GM23338 (cell line): ENCODE measurements around the gene FGF19. TPM values are rescaled to one million over a fixed set of nuclear protein-coding genes. Genes with fewer than 3 reads are reported as not detected.

Experiments
- ATAC-seq: fragments of 200-7000 bp; cut with Tn5 transposase; 3 replicates; pipeline ENCODE4 v1.9.1; 2020
- DNase-seq: peaks from one replicate; pipeline ENCODE4 v3.0.0-alpha.2; 2015; ENCODE audit warnings: low spot score
- H2AFZ ChIP-seq: fragments of 200-600 bp; sonication (generic); 2 replicates; pipeline ENCODE4 v1.8.0; 2016; ENCODE audit warnings: antibody characterized with exemption, mild to moderate bottlenecking, moderate library complexity
- H3F3A ChIP-seq: fragments of 200-600 bp; sonication (generic); replicated peaks from 2 replicates; pipeline ENCODE4 v1.8.0; 2017; ENCODE audit warnings: antibody characterized with exemption, mixed run types, low read depth
- H3K27ac ChIP-seq: fragments of 200-600 bp; sonication (generic); 2 replicates; pipeline ENCODE4 v1.6.1; 2016; ENCODE audit warnings: low read depth
- H3K27me3 ChIP-seq: fragments of 200-600 bp; sonication (generic); 2 replicates; pipeline ENCODE4 v1.8.0; 2016; ENCODE audit warnings: mild to moderate bottlenecking, mixed run types, moderate library complexity; ENCODE audit not compliant: insufficient read depth
- H3K36me3 ChIP-seq: fragments of 200-600 bp; sonication (generic); 2 replicates; pipeline ENCODE4 v1.8.0; 2016; ENCODE audit warnings: mild to moderate bottlenecking; ENCODE audit not compliant: insufficient read depth
- H3K4me1 ChIP-seq: fragments of 200-600 bp; sonication (generic); 2 replicates; pipeline ENCODE4 v1.8.0; 2016; ENCODE audit warnings: mild to moderate bottlenecking, moderate library complexity; ENCODE audit not compliant: insufficient read depth
- H3K4me2 ChIP-seq: fragments of 200-600 bp; sonication (generic); 2 replicates; pipeline ENCODE4 v1.7.1; 2017; ENCODE audit warnings: mixed run types
- H3K4me3 ChIP-seq: fragments of 200-600 bp; sonication (generic); 2 replicates; pipeline ENCODE4 v1.6.1; 2016; ENCODE audit warnings: mixed run types
- H3K79me2 ChIP-seq: fragments of 200-600 bp; sonication (generic); replicated peaks from 2 replicates; pipeline ENCODE4 v1.8.0; 2017; ENCODE audit warnings: mild to moderate bottlenecking; ENCODE audit not compliant: insufficient read depth
- H3K9me2 ChIP-seq: fragments of 200-600 bp; sonication (generic); 2 replicates; pipeline ENCODE4 v1.8.0; 2017; ENCODE audit not compliant: insufficient read depth
- H4K20me1 ChIP-seq: fragments of 200-600 bp; sonication (generic); replicated peaks from 2 replicates; pipeline ENCODE4 v1.8.0; 2017; ENCODE audit warnings: mild to moderate bottlenecking; ENCODE audit not compliant: insufficient read depth
- H3K27ac Mint-ChIP-seq: 2 replicates; pipeline ENCODE4 v1.8.0; 2020; ENCODE audit warnings: inconsistent platforms, mild to moderate bottlenecking, moderate library complexity, mixed read lengths
- H3K27me3 Mint-ChIP-seq: 3 replicates; pipeline ENCODE4 v1.8.0; 2022; ENCODE audit warnings: low read depth, mild to moderate bottlenecking, moderate library complexity, mixed read lengths, inconsistent platforms; ENCODE audit not compliant: insufficient read depth, poor library complexity
- H3K36me3 Mint-ChIP-seq: 3 replicates; pipeline ENCODE4 v1.8.0; 2021; ENCODE audit warnings: low read depth, mild to moderate bottlenecking, inconsistent platforms, moderate library complexity, mixed read lengths
- H3K4me1 Mint-ChIP-seq: 3 replicates; pipeline ENCODE4 v1.8.0; 2020; ENCODE audit warnings: mild to moderate bottlenecking, inconsistent platforms, mixed read lengths
- H3K4me3 Mint-ChIP-seq: 3 replicates; pipeline ENCODE4 v1.8.0; 2021; ENCODE audit warnings: moderate library complexity, mild to moderate bottlenecking, inconsistent platforms, mixed read lengths
- H3K9me3 Mint-ChIP-seq: 3 replicates; pipeline ENCODE4 v1.8.0; 2020; ENCODE audit warnings: moderate library complexity, mild to moderate bottlenecking, inconsistent platforms, mixed read lengths
- EZH2 ChIP-seq: fragments of 200-600 bp; sonication (generic); IDR thresholded peaks from one replicate; pipeline ENCODE4 v1.8.0; 2017; ENCODE audit warnings: antibody characterized with exemption, mild to moderate bottlenecking, low read depth; ENCODE audit not compliant: unreplicated experiment
- JUNB ChIP-seq: IDR thresholded peaks from one replicate; pipeline ENCODE4 v1.6.1; 2016; ENCODE audit warnings: antibody characterized with exemption; ENCODE audit not compliant: unreplicated experiment
- NANOG ChIP-seq: IDR thresholded peaks from 2 replicates; pipeline ENCODE4 v1.6.1; 2016; ENCODE audit warnings: antibody characterized with exemption, borderline replicate concordance
- ZNF331 ChIP-seq: fragments of 250-450 bp; sonication (Bioruptor Pico); IDR thresholded peaks from 2 replicates; pipeline ENCODE4 v1.5.0; 2020; ENCODE audit warnings: low read depth, mild to moderate bottlenecking, moderate library complexity
- polyA plus RNA-seq: library from polyadenylated mRNA; unstranded; fragments of >200 nt; fragmentation: Nextera tagmentation; extraction: Ambion mirVana; gene quantifications from 2 replicates; pipeline ENCODE4 v1.2.1, GENCODE V29; 2016
- total RNA-seq: library from RNA; depleted of rRNA; stranded (reverse); fragments of >200 nt; shearing (Covaris generic); gene quantifications from 2 replicates; pipeline ENCODE4 v1.2.3, GENCODE V29; 2014
- TF ChIP-seq, protein P1 (sequence below): IDR thresholded peaks from 2 replicates; pipeline ENCODE4 v1.6.1; 2016; ENCODE audit warnings: antibody characterized with exemption
- TF ChIP-seq, protein P2 (sequence below): fragments of 250-450 bp; sonication (Bioruptor Pico); IDR thresholded peaks from 2 replicates; pipeline ENCODE4 v1.5.0; 2020; ENCODE audit warnings: mild to moderate bottlenecking, moderate library complexity
- TF ChIP-seq, protein P3 (sequence below), 2 experiments: fragments of 200-600 bp in 1 of 2; sonication (generic) in 1 of 2; conservative IDR thresholded peaks; 2 replicates each; pipeline versions ENCODE4 v1.5.1 to v1.6.1; 2016 to 2017; ENCODE audit warnings: antibody characterized with exemption in 2 of 2, low read depth in 2 of 2, mild to moderate bottlenecking in 2 of 2, moderate library complexity in 1 of 2

FGF19 gene
- total and polyA plus RNA-seq, 2 experiments from 2014 or later, result 21.7 to 36.1 TPM

DNA sequence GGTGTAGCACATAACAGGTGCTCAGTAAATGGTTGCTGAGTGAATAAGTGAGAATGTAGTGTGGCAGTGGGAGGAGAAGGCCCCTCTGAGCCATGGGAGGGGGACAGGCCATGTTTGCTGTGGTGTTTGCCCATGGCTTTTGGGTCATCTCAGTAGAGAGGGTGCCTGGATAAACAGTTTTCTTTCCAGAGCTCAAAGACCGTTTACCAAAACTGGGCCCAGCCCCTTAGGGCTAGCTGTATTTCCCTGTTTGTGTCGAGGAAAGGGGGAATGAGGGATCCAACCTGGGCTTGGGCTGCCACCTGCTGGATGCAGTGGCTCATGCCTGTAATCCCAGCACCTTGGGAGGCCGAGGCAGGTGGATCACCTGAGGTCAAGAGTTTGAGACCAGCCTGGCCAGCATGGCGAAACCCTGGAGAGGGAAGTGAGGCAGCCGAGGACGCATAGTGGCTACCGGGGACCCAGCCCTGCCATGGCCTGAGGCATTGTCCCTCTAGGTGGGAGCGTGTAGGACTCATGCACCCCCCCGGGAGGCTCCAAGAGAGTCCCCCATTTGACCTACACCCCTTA lies 20.0 kb downstream of the FGF19 start:
- Mint-ChIP-seq H3K36me3 (no peaks in the 10 kb centered on the region), H3K9me3 (no peaks in the 10 kb centered on the region; the same call in 2 of the 3 replicates), H3K4me3 (no peak overlapping the region; the same call in 2 of the 3 replicates)

GRCh38 chr11:69682681-69683326 lies 21.0 kb downstream of the FGF19 start:
- DNase-seq, result no peak
- H3K79me2 ChIP-seq, result no peaks in the 10 kb centered on the region
- TF ChIP-seq NANOG (no peak), EZH2 (no peak), ZNF331 (CRISPR knock-in tag) (no peak)
- TF ChIP-seq, protein P1, sequence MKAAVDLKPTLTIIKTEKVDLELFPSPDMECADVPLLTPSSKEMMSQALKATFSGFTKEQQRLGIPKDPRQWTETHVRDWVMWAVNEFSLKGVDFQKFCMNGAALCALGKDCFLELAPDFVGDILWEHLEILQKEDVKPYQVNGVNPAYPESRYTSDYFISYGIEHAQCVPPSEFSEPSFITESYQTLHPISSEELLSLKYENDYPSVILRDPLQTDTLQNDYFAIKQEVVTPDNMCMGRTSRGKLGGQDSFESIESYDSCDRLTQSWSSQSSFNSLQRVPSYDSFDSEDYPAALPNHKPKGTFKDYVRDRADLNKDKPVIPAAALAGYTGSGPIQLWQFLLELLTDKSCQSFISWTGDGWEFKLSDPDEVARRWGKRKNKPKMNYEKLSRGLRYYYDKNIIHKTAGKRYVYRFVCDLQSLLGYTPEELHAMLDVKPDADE, result no peak
- TF ChIP-seq, protein P2, sequence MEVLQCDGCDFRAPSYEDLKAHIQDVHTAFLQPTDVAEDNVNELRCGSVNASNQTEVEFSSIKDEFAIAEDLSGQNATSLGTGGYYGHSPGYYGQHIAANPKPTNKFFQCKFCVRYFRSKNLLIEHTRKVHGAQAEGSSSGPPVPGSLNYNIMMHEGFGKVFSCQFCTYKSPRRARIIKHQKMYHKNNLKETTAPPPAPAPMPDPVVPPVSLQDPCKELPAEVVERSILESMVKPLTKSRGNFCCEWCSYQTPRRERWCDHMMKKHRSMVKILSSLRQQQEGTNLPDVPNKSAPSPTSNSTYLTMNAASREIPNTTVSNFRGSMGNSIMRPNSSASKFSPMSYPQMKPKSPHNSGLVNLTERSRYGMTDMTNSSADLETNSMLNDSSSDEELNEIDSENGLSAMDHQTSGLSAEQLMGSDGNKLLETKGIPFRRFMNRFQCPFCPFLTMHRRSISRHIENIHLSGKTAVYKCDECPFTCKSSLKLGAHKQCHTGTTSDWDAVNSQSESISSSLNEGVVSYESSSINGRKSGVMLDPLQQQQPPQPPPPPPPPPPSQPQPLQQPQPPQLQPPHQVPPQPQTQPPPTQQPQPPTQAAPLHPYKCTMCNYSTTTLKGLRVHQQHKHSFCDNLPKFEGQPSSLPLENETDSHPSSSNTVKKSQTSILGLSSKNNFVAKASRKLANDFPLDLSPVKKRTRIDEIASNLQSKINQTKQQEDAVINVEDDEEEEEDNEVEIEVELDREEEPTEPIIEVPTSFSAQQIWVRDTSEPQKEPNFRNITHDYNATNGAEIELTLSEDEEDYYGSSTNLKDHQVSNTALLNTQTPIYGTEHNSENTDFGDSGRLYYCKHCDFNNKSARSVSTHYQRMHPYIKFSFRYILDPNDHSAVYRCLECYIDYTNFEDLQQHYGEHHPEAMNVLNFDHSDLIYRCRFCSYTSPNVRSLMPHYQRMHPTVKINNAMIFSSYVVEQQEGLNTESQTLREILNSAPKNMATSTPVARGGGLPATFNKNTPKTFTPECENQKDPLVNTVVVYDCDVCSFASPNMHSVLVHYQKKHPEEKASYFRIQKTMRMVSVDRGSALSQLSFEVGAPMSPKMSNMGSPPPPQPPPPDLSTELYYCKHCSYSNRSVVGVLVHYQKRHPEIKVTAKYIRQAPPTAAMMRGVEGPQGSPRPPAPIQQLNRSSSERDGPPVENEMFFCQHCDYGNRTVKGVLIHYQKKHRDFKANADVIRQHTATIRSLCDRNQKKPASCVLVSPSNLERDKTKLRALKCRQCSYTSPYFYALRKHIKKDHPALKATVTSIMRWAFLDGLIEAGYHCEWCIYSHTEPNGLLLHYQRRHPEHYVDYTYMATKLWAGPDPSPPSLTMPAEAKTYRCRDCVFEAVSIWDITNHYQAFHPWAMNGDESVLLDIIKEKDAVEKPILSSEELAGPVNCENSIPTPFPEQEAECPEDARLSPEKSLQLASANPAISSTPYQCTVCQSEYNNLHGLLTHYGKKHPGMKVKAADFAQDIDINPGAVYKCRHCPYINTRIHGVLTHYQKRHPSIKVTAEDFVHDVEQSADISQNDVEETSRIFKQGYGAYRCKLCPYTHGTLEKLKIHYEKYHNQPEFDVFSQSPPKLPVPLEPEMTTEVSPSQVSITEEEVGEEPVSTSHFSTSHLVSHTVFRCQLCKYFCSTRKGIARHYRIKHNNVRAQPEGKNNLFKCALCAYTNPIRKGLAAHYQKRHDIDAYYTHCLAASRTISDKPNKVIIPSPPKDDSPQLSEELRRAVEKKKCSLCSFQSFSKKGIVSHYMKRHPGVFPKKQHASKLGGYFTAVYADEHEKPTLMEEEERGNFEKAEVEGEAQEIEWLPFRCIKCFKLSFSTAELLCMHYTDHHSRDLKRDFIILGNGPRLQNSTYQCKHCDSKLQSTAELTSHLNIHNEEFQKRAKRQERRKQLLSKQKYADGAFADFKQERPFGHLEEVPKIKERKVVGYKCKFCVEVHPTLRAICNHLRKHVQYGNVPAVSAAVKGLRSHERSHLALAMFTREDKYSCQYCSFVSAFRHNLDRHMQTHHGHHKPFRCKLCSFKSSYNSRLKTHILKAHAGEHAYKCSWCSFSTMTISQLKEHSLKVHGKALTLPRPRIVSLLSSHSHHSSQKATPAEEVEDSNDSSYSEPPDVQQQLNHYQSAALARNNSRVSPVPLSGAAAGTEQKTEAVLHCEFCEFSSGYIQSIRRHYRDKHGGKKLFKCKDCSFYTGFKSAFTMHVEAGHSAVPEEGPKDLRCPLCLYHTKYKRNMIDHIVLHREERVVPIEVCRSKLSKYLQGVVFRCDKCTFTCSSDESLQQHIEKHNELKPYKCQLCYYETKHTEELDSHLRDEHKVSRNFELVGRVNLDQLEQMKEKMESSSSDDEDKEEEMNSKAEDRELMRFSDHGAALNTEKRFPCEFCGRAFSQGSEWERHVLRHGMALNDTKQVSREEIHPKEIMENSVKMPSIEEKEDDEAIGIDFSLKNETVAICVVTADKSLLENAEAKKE (CRISPR knock-in tag), result no peak
- TF ChIP-seq, protein P3, sequence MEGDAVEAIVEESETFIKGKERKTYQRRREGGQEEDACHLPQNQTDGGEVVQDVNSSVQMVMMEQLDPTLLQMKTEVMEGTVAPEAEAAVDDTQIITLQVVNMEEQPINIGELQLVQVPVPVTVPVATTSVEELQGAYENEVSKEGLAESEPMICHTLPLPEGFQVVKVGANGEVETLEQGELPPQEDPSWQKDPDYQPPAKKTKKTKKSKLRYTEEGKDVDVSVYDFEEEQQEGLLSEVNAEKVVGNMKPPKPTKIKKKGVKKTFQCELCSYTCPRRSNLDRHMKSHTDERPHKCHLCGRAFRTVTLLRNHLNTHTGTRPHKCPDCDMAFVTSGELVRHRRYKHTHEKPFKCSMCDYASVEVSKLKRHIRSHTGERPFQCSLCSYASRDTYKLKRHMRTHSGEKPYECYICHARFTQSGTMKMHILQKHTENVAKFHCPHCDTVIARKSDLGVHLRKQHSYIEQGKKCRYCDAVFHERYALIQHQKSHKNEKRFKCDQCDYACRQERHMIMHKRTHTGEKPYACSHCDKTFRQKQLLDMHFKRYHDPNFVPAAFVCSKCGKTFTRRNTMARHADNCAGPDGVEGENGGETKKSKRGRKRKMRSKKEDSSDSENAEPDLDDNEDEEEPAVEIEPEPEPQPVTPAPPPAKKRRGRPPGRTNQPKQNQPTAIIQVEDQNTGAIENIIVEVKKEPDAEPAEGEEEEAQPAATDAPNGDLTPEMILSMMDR (conservative IDR thresholded peaks at IDR 0.05; ENCODE audit: low read depth in 2 of 2), result no peak

More for the DNA sequence above, 20.0 kb downstream of the FGF19 start:
- TF ChIP-seq, protein P3 (conservative IDR thresholded peaks at IDR 0.05; ENCODE audit: low read depth in 2 of 2), result peak; percentile 75 to 91
- no peak for TF ChIP-seq JUNB
- H3K27ac Mint-ChIP-seq, result no peak overlapping the region
- H3K4me3 ChIP-seq, result no peak overlapping the region
- H3F3A ChIP-seq, result no peaks in the 10 kb centered on the region
- H3K9me2 ChIP-seq, result no peaks in the 10 kb centered on the region
- H3K27me3 ChIP-seq, result peaks cover 7% of the 10 kb centered on the region; the same call in 1 of the 2 replicates
- H2AFZ ChIP-seq, result no peak overlapping the region
- no peak overlapping the region for H3K27ac ChIP-seq
- peaks cover 5% of the 10 kb centered on the region; the same call in 2 of the 3 replicates for H3K4me1 Mint-ChIP-seq
- H3K4me1 ChIP-seq, result 0 out of 2 replicates have a peak, but pooled peaks cover 3% of the 10 kb centered on the region
- no peaks in the 10 kb centered on the region for H4K20me1 ChIP-seq
- no peaks in the 10 kb centered on the region for H3K36me3 ChIP-seq
- no peaks in the 10 kb centered on the region for H3K79me2 ChIP-seq
- DNase-seq (peak; percentile 81), ATAC-seq (peak; percentile 75)
- peaks cover 13% of the 10 kb centered on the region for H3K27me3 Mint-ChIP-seq
- H3K4me2 ChIP-seq, result no peak overlapping the region

More at GRCh38 chr11:69682681-69683326, 21.0 kb downstream of the FGF19 start:
- Mint-ChIP-seq H3K36me3 (no peaks in the 10 kb centered on the region), H3K9me3 (no peaks in the 10 kb centered on the region; the same call in 2 of the 3 replicates), H3K4me1 (no peaks in the 10 kb centered on the region; the same call in 2 of the 3 replicates), H3K27me3 (peaks cover 13% of the 10 kb centered on the region), H3K4me3 (no peak overlapping the region), H3K27ac (no peak overlapping the region)
- Histone ChIP-seq H3K4me2 (no peak overlapping the region), H3K27ac (no peak overlapping the region), H4K20me1 (no peaks in the 10 kb centered on the region), H3K36me3 (no peaks in the 10 kb centered on the region), H3K9me2 (no peaks in the 10 kb centered on the region), H3K4me3 (no peak overlapping the region), H2AFZ (no peak overlapping the region), H3F3A (no peaks in the 10 kb centered on the region), H3K27me3 (peaks cover 7% of the 10 kb centered on the region; the same call in 1 of the 2 replicates), H3K4me1 (no peaks in the 10 kb centered on the region)
- ATAC-seq, result no peak
